HFF-Myc (cell line): ENCODE measurements around the gene FBXL20.

ENCODE experiments used
- DNase-seq: peaks from one replicate; pipeline ENCODE4 v3.0.0-alpha.2; 2011; ENCODE audit warnings: low read depth; ENCODE audit errors: extremely low read depth
- H3K4me3 ChIP-seq: replicated peaks from 2 replicates; pipeline ENCODE4 v1.5.1; 2011; ENCODE audit warnings: low read depth, mild to moderate bottlenecking, control low read depth, low read length
- CTCF ChIP-seq: IDR thresholded peaks from 2 replicates; pipeline ENCODE4 v1.5.1; 2012; ENCODE audit warnings: mild to moderate bottlenecking, low read depth, low read length, control low read depth; ENCODE audit errors: missing control alignments

Gene FBXL20

GRCh38 chr17:39208893-39209292 is 192.5 kb downstream of the FBXL20 start:
- no peak for TF ChIP-seq CTCF
- no peak overlapping the region for H3K4me3 ChIP-seq
- no peak for DNase-seq

- no peak for TF ChIP-seq CTCF
- no peak overlapping the region for H3K4me3 ChIP-seq
- DNase-seq, result no peak
Observed at GRCh38 chr17:39208136-39208535, 193.3 kb downstream of the FBXL20 start.

GRCh38 chr17:39205112-39205526 is 196.3 kb downstream of the FBXL20 start:
- H3K4me3 ChIP-seq, result no peak overlapping the region
- DNase-seq, result no peak
- TF ChIP-seq CTCF, result no peak

- DNase-seq, result no peak
- H3K4me3 ChIP-seq, result no peak overlapping the region
- TF ChIP-seq CTCF, result no peak
Observed at GRCh38 chr17:39204245-39204644, 197.2 kb downstream of the FBXL20 start.
